ENCODE measurements around the gene JCHAIN. TPM values are rescaled to one million over a fixed set of nuclear protein-coding genes. Genes with fewer than 3 reads are reported as not detected.
A peak's percentile ranks its signal among the peaks of the same experiment; 100 is the strongest.
"Not testable (repeated sequence)": the region's sequence is repeated elsewhere in the genome, so short reads cannot be mapped to it uniquely, and the experiment has no call there.

Gene JCHAIN
- total RNA-seq, 2 donors from 2014 or later = not detected

DNA sequence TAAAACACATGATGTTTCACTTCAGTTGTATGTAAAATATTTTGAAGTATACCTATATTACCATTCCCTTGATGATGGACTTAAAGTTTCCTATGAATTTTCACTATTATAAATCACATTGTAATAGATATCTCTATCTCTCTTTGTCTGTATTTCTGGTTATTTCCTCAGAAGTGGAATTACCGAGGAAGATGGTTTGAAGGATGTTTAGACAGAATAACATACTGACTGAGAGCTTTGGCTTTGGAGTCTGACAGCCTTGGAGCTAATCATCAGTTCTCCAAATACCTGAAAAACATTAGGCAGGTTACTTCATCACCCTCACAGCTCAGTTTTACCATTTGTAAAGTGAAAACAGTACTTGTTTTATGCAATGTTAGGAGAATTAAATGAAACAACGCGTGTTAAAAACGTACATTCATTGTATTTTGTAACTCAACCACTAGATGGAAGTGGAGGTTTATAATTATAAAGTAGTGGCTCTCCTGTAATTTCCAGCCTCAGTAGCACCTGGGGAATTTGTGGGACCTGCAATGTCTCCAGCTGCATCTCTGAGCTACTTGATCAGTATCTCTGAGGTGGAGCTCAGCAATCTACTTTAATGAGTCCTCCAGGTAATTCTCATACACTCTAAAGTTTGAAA lies 14.3 kb downstream of the JCHAIN start:
- Mint-ChIP-seq H3K27me3 (ENCODE audit: insufficient read depth) (no peaks in the 10 kb centered on the region), H3K9me3 (no peaks in the 10 kb centered on the region), H3K4me3 (no peak overlapping the region), H3K4me1 (no peaks in the 10 kb centered on the region), H3K36me3 (ENCODE audit: low read depth) (no peaks in the 10 kb centered on the region), H3K27ac (no peak overlapping the region)
- Histone ChIP-seq H3K27ac (ENCODE audit: low read depth, low read length) (no peak overlapping the region), H3K27me3 (ENCODE audit: control insufficient read depth, insufficient read depth, low read length, poor library complexity, severe bottlenecking) (no peaks in the 10 kb centered on the region), H3K4me1 (ENCODE audit: control insufficient read depth, insufficient read depth, low read length) (no peaks in the 10 kb centered on the region), H3K9me3 (ENCODE audit: control insufficient read depth, low read length) (no peaks in the 10 kb centered on the region), H3K36me3 (ENCODE audit: control insufficient read depth, insufficient read depth, low read length) (no peaks in the 10 kb centered on the region), H3K4me3 (ENCODE audit: low read length) (no peak overlapping the region), H3K9ac (ENCODE audit: extremely low read depth, low read length, poor library complexity, severe bottlenecking) (no peak overlapping the region)
- peak; percentile 51 for DNase-seq
- WGBS, 2 experiments (ENCODE audit: insufficient coverage in 1 of 2, insufficient read length in 1 of 2) = 52% methylated on average over 4 of the region's 4 CpGs; no CpG with 5 or more reads in 1 of the 2 experiments
- TF ChIP-seq, protein P1, sequence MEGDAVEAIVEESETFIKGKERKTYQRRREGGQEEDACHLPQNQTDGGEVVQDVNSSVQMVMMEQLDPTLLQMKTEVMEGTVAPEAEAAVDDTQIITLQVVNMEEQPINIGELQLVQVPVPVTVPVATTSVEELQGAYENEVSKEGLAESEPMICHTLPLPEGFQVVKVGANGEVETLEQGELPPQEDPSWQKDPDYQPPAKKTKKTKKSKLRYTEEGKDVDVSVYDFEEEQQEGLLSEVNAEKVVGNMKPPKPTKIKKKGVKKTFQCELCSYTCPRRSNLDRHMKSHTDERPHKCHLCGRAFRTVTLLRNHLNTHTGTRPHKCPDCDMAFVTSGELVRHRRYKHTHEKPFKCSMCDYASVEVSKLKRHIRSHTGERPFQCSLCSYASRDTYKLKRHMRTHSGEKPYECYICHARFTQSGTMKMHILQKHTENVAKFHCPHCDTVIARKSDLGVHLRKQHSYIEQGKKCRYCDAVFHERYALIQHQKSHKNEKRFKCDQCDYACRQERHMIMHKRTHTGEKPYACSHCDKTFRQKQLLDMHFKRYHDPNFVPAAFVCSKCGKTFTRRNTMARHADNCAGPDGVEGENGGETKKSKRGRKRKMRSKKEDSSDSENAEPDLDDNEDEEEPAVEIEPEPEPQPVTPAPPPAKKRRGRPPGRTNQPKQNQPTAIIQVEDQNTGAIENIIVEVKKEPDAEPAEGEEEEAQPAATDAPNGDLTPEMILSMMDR (conservative IDR thresholded peaks at IDR 0.05) = peak; percentile 75

DNA sequence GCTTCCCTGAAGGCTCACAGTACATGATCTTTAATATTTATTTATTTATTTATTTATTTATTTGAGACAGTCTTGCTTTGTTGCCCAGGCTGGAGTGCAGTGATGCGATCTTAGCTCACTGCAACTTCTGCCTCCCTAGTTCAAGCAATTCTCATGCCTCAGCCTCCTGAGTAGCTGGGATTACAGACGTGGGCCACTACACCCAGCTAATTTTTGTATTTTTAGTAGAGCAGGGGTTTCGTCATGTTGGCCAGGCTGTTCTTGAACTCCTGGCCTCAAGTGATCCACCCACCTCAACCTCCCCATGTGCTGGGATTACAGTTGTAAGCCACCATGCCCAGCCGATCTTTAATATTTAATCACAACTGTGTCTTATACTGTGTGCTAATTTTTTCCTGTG lies 15.6 kb downstream of the JCHAIN start:
- not testable (repeated sequence) for H3K4me1 Mint-ChIP-seq; H3K27me3 Mint-ChIP-seq (ENCODE audit: insufficient read depth); H3K36me3 Mint-ChIP-seq (ENCODE audit: low read depth); DNase-seq; H3K4me3 Mint-ChIP-seq; H3K9ac ChIP-seq (ENCODE audit: extremely low read depth, low read length, poor library complexity, severe bottlenecking); H3K27me3 ChIP-seq (ENCODE audit: control insufficient read depth, insufficient read depth, low read length, poor library complexity, severe bottlenecking); H3K27ac Mint-ChIP-seq; H3K27ac ChIP-seq (ENCODE audit: low read depth, low read length); H3K9me3 ChIP-seq (ENCODE audit: control insufficient read depth, low read length); H3K9me3 Mint-ChIP-seq; H3K4me3 ChIP-seq (ENCODE audit: low read length); H3K4me1 ChIP-seq (ENCODE audit: control insufficient read depth, insufficient read depth, low read length); H3K36me3 ChIP-seq (ENCODE audit: control insufficient read depth, insufficient read depth, low read length)
- 83 to 95% methylated on average over 1 to 4 of the region's 4 CpGs for WGBS, 2 experiments (ENCODE audit: insufficient coverage in 1 of 2, insufficient read length in 1 of 2)

DNA sequence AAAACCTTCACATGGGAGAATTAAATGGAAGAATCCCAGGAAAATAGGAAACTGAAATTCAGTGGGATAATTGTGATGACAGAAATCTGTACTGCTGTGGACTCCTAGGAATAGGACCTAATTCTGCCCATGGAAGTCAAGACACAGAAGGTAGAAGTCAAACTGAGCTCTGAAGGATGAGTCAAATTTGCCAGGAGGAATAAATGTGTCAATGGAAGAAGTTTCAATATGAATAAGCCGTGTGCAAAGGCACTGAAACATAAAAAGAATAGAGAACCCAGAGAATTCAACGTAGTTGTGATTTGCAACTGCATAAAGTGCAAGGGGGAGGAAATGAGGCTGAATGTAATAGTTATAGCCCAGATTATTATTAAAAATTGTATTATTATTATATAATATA lies 26.1 kb downstream of the JCHAIN start:
- Histone ChIP-seq H3K9ac (ENCODE audit: extremely low read depth, low read length, poor library complexity, severe bottlenecking) (no peak overlapping the region), H3K9me3 (ENCODE audit: control insufficient read depth, low read length) (no peaks in the 10 kb centered on the region), H3K27ac (ENCODE audit: low read depth, low read length) (no peak overlapping the region), H3K4me3 (ENCODE audit: low read length) (no peak overlapping the region), H3K27me3 (ENCODE audit: control insufficient read depth, insufficient read depth, low read length, poor library complexity, severe bottlenecking) (no peaks in the 10 kb centered on the region), H3K36me3 (ENCODE audit: control insufficient read depth, insufficient read depth, low read length) (no peaks in the 10 kb centered on the region), H3K4me1 (ENCODE audit: control insufficient read depth, insufficient read depth, low read length) (no peaks in the 10 kb centered on the region)
- 90 to 100% methylated on average over 1 to 2 of the region's 2 CpGs for WGBS, 2 experiments (ENCODE audit: insufficient coverage in 1 of 2, insufficient read length in 1 of 2)
- Mint-ChIP-seq H3K36me3 (ENCODE audit: low read depth) (no peaks in the 10 kb centered on the region), H3K4me1 (no peaks in the 10 kb centered on the region), H3K4me3 (no peak overlapping the region), H3K27ac (no peak overlapping the region), H3K27me3 (ENCODE audit: insufficient read depth) (no peaks in the 10 kb centered on the region), H3K9me3 (peaks cover 3% of the 10 kb centered on the region)
- DNase-seq = no peak
- TF ChIP-seq, protein P1 (conservative IDR thresholded peaks at IDR 0.05) = no peak

Measured in endodermal cell (in vitro differentiated cells).